KOPT-K1 (cell line): ENCODE data around the gene ZEB2.

Experiments used
- H3K27ac ChIP-seq: fragments of 200-600 bp; sonication (generic); 2 replicates; pipeline ENCODE4 v1.5.1; 2016; ENCODE audit warnings: antibody characterized with exemption, mild to moderate bottlenecking, low read depth, low read length; ENCODE audit not compliant: poor library complexity, severe bottlenecking
- H3K36me3 ChIP-seq: fragments of 200-600 bp; sonication (generic); 2 replicates; pipeline ENCODE4 v1.5.1; 2017; ENCODE audit warnings: antibody characterized with exemption, mild to moderate bottlenecking, low read length, moderate library complexity; ENCODE audit not compliant: insufficient read depth
- H3K9me3 ChIP-seq: fragments of 200-600 bp; sonication (generic); 2 replicates; pipeline ENCODE4 v1.5.1; 2017; ENCODE audit warnings: antibody characterized with exemption, low read length, mild to moderate bottlenecking; ENCODE audit not compliant: insufficient read depth, poor library complexity, severe bottlenecking

ZEB2 gene

GRCh38 chr2:144545787-144546186 is 25.9 kb upstream of the ZEB2 start:
- H3K36me3 ChIP-seq = no peaks in the 10 kb centered on the region
- no peak overlapping the region for H3K27ac ChIP-seq
- no peaks in the 10 kb centered on the region for H3K9me3 ChIP-seq

- H3K9me3 ChIP-seq = no peaks in the 10 kb centered on the region
- no peak overlapping the region for H3K27ac ChIP-seq
- H3K36me3 ChIP-seq = no peaks in the 10 kb centered on the region
These were observed 24.1 kb upstream of the ZEB2 start for GRCh38 chr2:144544053-144544452.

- no peaks in the 10 kb centered on the region for H3K36me3 ChIP-seq
- H3K27ac ChIP-seq = no peak overlapping the region
- H3K9me3 ChIP-seq = no peaks in the 10 kb centered on the region
These were observed 21.5 kb upstream of the ZEB2 start for GRCh38 chr2:144541396-144541795.

GRCh38 chr2:144539289-144539782 is 19.4 kb upstream of the ZEB2 start:
- no peak overlapping the region for H3K27ac ChIP-seq
- H3K9me3 ChIP-seq = no peaks in the 10 kb centered on the region
- no peaks in the 10 kb centered on the region for H3K36me3 ChIP-seq

- H3K27ac ChIP-seq = no peak overlapping the region
- H3K9me3 ChIP-seq = no peaks in the 10 kb centered on the region
- no peaks in the 10 kb centered on the region for H3K36me3 ChIP-seq
These were observed 15.4 kb upstream of the ZEB2 start for GRCh38 chr2:144535300-144535699.

- H3K36me3 ChIP-seq = no peaks in the 10 kb centered on the region
- H3K27ac ChIP-seq = no peak overlapping the region
- no peaks in the 10 kb centered on the region for H3K9me3 ChIP-seq
These were observed 13.3 kb upstream of the ZEB2 start for GRCh38 chr2:144533221-144533620.

GRCh38 chr2:144530596-144530995 is 10.7 kb upstream of the ZEB2 start:
- no peaks in the 10 kb centered on the region for H3K9me3 ChIP-seq
- no peaks in the 10 kb centered on the region for H3K36me3 ChIP-seq
- H3K27ac ChIP-seq = no peak overlapping the region

- Histone ChIP-seq H3K36me3 (no peaks in the 10 kb centered on the region), H3K27ac (no peak overlapping the region), H3K9me3 (no peaks in the 10 kb centered on the region)
These were observed 9.9 kb upstream of the ZEB2 start for GRCh38 chr2:144529841-144530240.

- no peaks in the 10 kb centered on the region for H3K36me3 ChIP-seq
- H3K9me3 ChIP-seq = no peaks in the 10 kb centered on the region
- H3K27ac ChIP-seq = no peak overlapping the region
These were observed 8.2 kb upstream of the ZEB2 start for GRCh38 chr2:144528108-144528507.

- no peaks in the 10 kb centered on the region for H3K9me3 ChIP-seq
These were observed 6.9 kb upstream of the ZEB2 start for GRCh38 chr2:144526831-144527230.

GRCh38 chr2:144524118-144525009 is 4.4 kb upstream of the ZEB2 start:
- Histone ChIP-seq H3K27ac (no peak overlapping the region), H3K9me3 (no peaks in the 10 kb centered on the region), H3K36me3 (no peaks in the 10 kb centered on the region)

More at GRCh38 chr2:144526831-144527230, 6.9 kb upstream of the ZEB2 start:
- Histone ChIP-seq H3K36me3 (no peaks in the 10 kb centered on the region), H3K27ac (no peak overlapping the region)

- Histone ChIP-seq H3K9me3 (no peaks in the 10 kb centered on the region), H3K36me3 (no peaks in the 10 kb centered on the region), H3K27ac (no peak overlapping the region)
These were observed 3.7 kb upstream of the ZEB2 start for GRCh38 chr2:144523596-144524117.

GRCh38 chr2:144522897-144523595 is 3.1 kb upstream of the ZEB2 start:
- Histone ChIP-seq H3K9me3 (no peaks in the 10 kb centered on the region), H3K36me3 (no peaks in the 10 kb centered on the region), H3K27ac (no peak overlapping the region)

- no peak overlapping the region for H3K27ac ChIP-seq
- no peaks in the 10 kb centered on the region for H3K36me3 ChIP-seq
- H3K9me3 ChIP-seq = no peaks in the 10 kb centered on the region
These were observed 2.4 kb upstream of the ZEB2 start for GRCh38 chr2:144522176-144522896.

- H3K36me3 ChIP-seq = no peaks in the 10 kb centered on the region
- H3K27ac ChIP-seq = no peak overlapping the region
- H3K9me3 ChIP-seq = peaks cover under 1% of the 10 kb centered on the region
These were observed 1.8 kb upstream of the ZEB2 start for GRCh38 chr2:144521686-144522085.
